NB4 (cell line): ENCODE data around the gene BNC2.

Experiments used
- CTCF ChIP-seq: IDR thresholded peaks from one replicate; pipeline ENCODE4 v1.5.1; 2012; ENCODE audit warnings: low read depth, low read length
- MAX ChIP-seq: IDR thresholded peaks from 2 replicates; pipeline ENCODE4 v1.6.1; 2011; ENCODE audit warnings: low read depth, low read length
- MYC ChIP-seq: IDR thresholded peaks from 2 replicates; pipeline ENCODE4 v1.6.1; 2011; ENCODE audit warnings: low read depth, low read length
- POLR2A ChIP-seq: IDR thresholded peaks from 2 replicates; pipeline ENCODE4 v1.6.1; 2011; ENCODE audit warnings: mild to moderate bottlenecking; ENCODE audit not compliant: insufficient read length; ENCODE audit errors: extremely low read depth

GRCh38 chr9:16727452-16728136, 142.9 kb downstream of the BNC2 start:
- TF ChIP-seq MAX: no peak
- no peak for TF ChIP-seq CTCF
- TF ChIP-seq POLR2A: no peak
- TF ChIP-seq MYC: no peak
